Upper lobe of right lung (tissue), 1 donor: ENCODE measurements around the gene AGTR2. TPM values are rescaled to one million over a fixed set of nuclear protein-coding genes. Genes with fewer than 3 reads are reported as not detected.

ENCODE experiments used
- ATAC-seq: fragments of 200-7000 bp; cut with Tn5 transposase; one replicate; pipeline ENCODE4 v1.9.1; 2020; ENCODE audit warnings: mild to moderate bottlenecking, moderate library complexity
- DNase-seq: peaks from one replicate; pipeline ENCODE4 v3.0.0-alpha.2; 2020
- H3K27ac ChIP-seq: fragments of 200-600 bp; one replicate; pipeline ENCODE4 v1.8.0; 2022
- H3K27me3 ChIP-seq: fragments of 200-600 bp; one replicate; pipeline ENCODE4 v1.8.0; 2022; ENCODE audit warnings: mild to moderate bottlenecking
- H3K36me3 ChIP-seq: fragments of 200-600 bp; one replicate; pipeline ENCODE4 v1.8.0; 2022
- H3K4me1 ChIP-seq: fragments of 200-600 bp; one replicate; pipeline ENCODE4 v1.8.0; 2022
- H3K4me3 ChIP-seq: fragments of 200-600 bp; one replicate; pipeline ENCODE4 v1.8.0; 2022; ENCODE audit warnings: mild to moderate bottlenecking
- H3K9me3 ChIP-seq: fragments of 200-600 bp; one replicate; pipeline ENCODE4 v1.8.0; 2022
- intact Hi-C: fragments of 100-400 bp; cut with DNase I; formaldehyde crosslinking; loops from one replicate; pipeline ENCODE4 v1.11.0; 2022
- total RNA-seq: library from RNA; stranded (reverse); fragmentation: NEBNext Ultra II Directional; extraction: Animal tissue kit (Norgen Biotek cat#: 25700); gene quantifications from one replicate; pipeline ENCODE4 v1.2.1, GENCODE V29; 2021
- TF ChIP-seq, protein P1 (sequence below): fragments of 200-600 bp; IDR thresholded peaks from one replicate; pipeline ENCODE4 v1.8.0; 2022; ENCODE audit warnings: antibody characterized with exemption
- donor health status: DM: no; HTN: yes; CAD: no; lungs with severe emphysema.

Gene AGTR2
- total RNA-seq, 1 donor from 2014 or later = 60.7 TPM

GRCh38 chrX:116185163-116185562, 14.6 kb downstream of the AGTR2 start:
- DNase-seq = no peak
- Histone ChIP-seq H3K4me1 (no peaks in the 10 kb centered on the region), H3K4me3 (no peak overlapping the region), H3K36me3 (no peaks in the 10 kb centered on the region), H3K9me3 (no peaks in the 10 kb centered on the region), H3K27me3 (no peaks in the 10 kb centered on the region), H3K27ac (no peak overlapping the region)
- ATAC-seq = no peak
- intact Hi-C loops = no loop called here
- TF ChIP-seq, protein P1, sequence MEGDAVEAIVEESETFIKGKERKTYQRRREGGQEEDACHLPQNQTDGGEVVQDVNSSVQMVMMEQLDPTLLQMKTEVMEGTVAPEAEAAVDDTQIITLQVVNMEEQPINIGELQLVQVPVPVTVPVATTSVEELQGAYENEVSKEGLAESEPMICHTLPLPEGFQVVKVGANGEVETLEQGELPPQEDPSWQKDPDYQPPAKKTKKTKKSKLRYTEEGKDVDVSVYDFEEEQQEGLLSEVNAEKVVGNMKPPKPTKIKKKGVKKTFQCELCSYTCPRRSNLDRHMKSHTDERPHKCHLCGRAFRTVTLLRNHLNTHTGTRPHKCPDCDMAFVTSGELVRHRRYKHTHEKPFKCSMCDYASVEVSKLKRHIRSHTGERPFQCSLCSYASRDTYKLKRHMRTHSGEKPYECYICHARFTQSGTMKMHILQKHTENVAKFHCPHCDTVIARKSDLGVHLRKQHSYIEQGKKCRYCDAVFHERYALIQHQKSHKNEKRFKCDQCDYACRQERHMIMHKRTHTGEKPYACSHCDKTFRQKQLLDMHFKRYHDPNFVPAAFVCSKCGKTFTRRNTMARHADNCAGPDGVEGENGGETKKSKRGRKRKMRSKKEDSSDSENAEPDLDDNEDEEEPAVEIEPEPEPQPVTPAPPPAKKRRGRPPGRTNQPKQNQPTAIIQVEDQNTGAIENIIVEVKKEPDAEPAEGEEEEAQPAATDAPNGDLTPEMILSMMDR = no peak

GRCh38 chrX:116194649-116195048, 24.1 kb downstream of the AGTR2 start:
- Histone ChIP-seq H3K4me3 (no peak overlapping the region), H3K4me1 (no peaks in the 10 kb centered on the region), H3K9me3 (no peaks in the 10 kb centered on the region), H3K36me3 (no peaks in the 10 kb centered on the region), H3K27ac (no peak overlapping the region), H3K27me3 (no peaks in the 10 kb centered on the region)
- DNase-seq (no peak), ATAC-seq (no peak)
- TF ChIP-seq, protein P1 = no peak
- intact Hi-C loops = no loop called here

DNA sequence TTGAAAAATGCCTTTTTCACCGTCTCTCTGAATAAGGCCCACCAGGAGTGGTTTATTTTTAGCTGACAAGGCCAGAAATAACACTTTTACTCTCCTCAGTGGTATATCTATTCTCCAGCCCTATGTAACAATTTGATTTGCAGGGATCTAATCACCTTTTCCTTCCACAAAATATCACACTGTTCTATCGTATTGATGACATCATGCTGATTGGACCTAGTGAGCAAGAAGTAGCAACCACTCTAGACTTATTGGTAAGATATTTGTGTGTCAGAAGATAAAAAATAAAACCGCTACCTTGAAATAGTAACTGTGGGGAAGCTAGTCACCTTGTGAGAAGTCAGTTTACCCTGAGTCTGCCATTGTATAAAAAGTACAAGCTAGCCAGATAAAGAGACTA, 27.7 kb downstream of the AGTR2 start:
- TF ChIP-seq, protein P1 = no peak
- Histone ChIP-seq H3K4me3 (no peak overlapping the region), H3K36me3 (no peaks in the 10 kb centered on the region), H3K9me3 (no peaks in the 10 kb centered on the region), H3K4me1 (no peaks in the 10 kb centered on the region), H3K27me3 (no peaks in the 10 kb centered on the region), H3K27ac (no peak overlapping the region)
- ATAC-seq (no peak), DNase-seq (no peak)
- intact Hi-C loops = no loop called here

DNA sequence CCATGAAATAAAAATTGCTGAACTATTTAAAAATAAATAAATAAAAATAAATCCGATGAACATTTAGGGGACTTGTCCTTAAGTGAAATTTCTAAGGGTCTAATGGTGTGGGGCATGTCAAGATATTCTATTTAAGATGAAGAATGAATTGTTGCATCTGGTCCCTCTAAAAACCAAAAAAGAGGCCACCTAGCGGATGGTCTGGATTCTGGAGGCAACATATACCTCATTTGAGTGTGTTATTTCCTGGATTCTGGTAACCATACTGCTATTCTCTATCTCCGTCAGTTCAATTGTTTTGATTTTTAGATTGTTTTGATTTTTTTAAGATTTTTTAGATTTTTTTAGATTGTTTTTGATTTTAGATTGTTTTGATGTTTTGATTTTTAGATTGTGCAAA, 28.3 kb downstream of the AGTR2 start:
- no peak for ATAC-seq
- intact Hi-C loops = no loop called here
- H3K4me3 ChIP-seq = no peak overlapping the region

DNA sequence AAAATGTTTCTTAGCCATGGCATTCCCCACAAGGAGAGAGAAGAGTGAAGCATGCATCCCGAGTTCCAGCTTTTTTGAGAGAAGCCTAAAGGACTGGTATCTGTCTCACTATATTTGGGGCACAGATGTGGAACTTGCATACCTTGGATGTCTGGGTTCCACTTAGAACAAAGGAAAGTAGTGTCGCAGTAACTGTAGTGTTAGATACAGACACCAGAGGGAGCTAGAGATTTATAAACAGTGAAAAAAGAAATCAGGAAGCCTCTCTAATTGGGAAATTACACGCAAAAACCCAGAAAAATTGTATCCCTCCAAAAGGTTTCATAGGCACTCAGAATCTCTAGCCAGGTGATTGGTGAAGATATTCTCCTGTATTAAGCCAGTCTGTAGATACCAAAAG, 34.4 kb downstream of the AGTR2 start:
- intact Hi-C loops = no loop called here

More for the DNA sequence above, 28.3 kb downstream of the AGTR2 start:
- Histone ChIP-seq H3K9me3 (no peaks in the 10 kb centered on the region), H3K36me3 (no peaks in the 10 kb centered on the region), H3K27me3 (no peaks in the 10 kb centered on the region), H3K27ac (no peak overlapping the region), H3K4me1 (no peaks in the 10 kb centered on the region)
- TF ChIP-seq, protein P1 = no peak
- no peak for DNase-seq

More for the DNA sequence above, 34.4 kb downstream of the AGTR2 start:
- Histone ChIP-seq H3K27ac (no peak overlapping the region), H3K9me3 (no peaks in the 10 kb centered on the region), H3K27me3 (no peaks in the 10 kb centered on the region), H3K4me1 (no peaks in the 10 kb centered on the region), H3K36me3 (no peaks in the 10 kb centered on the region), H3K4me3 (no peak overlapping the region)
- DNase-seq = no peak
- TF ChIP-seq, protein P1 = peak; percentile 49
- ATAC-seq = peak; percentile 55
